ENCODE measurements around the gene TCF4. TPM values are rescaled to one million over a fixed set of nuclear protein-coding genes. Genes with fewer than 3 reads are reported as not detected.

Gene TCF4
- total RNA-seq, 6 donors from 2014 or later = 70.6 to 115 (median 92.4) TPM

- DNase-seq (no peak), ATAC-seq (ENCODE audit: low FRiP score in 2 of 2) (no peak)
- Histone ChIP-seq H3K4me3 (no peak overlapping the region), H3K36me3 (no peaks in the 10 kb centered on the region), H3K9me3 (no peaks in the 10 kb centered on the region), H3K4me1 (peaks cover 0 to 12% (median 4%) of the 10 kb centered on the region in 4 donors), H3K27ac (no peak overlapping the region), H3K27me3 (no peaks in the 10 kb centered on the region)
- TF ChIP-seq POLR2AphosphoS5 (IDR thresholded peaks at IDR 0.05) (no peak), CTCF (IDR thresholded peaks at IDR 0.05) (no peak), POLR2A (IDR thresholded peaks at IDR 0.05) (no peak), EP300 (IDR thresholded peaks at IDR 0.05) (no peak)
- WGBS, 2 donors = 82 to 84% methylated on average over 4 of the region's 4 CpGs
Observed at GRCh38 chr18:55448420-55448819, 139.6 kb downstream of the TCF4 start.

GRCh38 chr18:55447672-55448018 is 140.3 kb downstream of the TCF4 start:
- peaks cover 0 to 12% (median 4%) of the 10 kb centered on the region in 4 donors for H3K4me1 ChIP-seq
- DNase-seq (no peak), ATAC-seq (ENCODE audit: low FRiP score in 2 of 2) (no peak)
- TF ChIP-seq CTCF (IDR thresholded peaks at IDR 0.05) (no peak), POLR2AphosphoS5 (IDR thresholded peaks at IDR 0.05) (no peak), POLR2A (IDR thresholded peaks at IDR 0.05) (no peak), EP300 (IDR thresholded peaks at IDR 0.05) (no peak)
- H3K27ac ChIP-seq = no peak overlapping the region
- H3K4me3 ChIP-seq = no peak overlapping the region
- H3K27me3 ChIP-seq = no peaks in the 10 kb centered on the region
- H3K36me3 ChIP-seq = no peaks in the 10 kb centered on the region
- no peaks in the 10 kb centered on the region for H3K9me3 ChIP-seq
- WGBS, 2 donors = 73 to 80% methylated on average over 3 of the region's 3 CpGs

GRCh38 chr18:55446996-55447671 is 140.9 kb downstream of the TCF4 start:
- H3K9me3 ChIP-seq = no peaks in the 10 kb centered on the region
- TF ChIP-seq EP300 (IDR thresholded peaks at IDR 0.05) = no peak
- no peak for TF ChIP-seq POLR2AphosphoS5 (IDR thresholded peaks at IDR 0.05)
- no peak for TF ChIP-seq POLR2A (IDR thresholded peaks at IDR 0.05)
- H3K4me3 ChIP-seq = no peak overlapping the region
- H3K4me1 ChIP-seq = peaks cover 0 to 9% (median 2%) of the 10 kb centered on the region in 4 donors
- ATAC-seq (ENCODE audit: low FRiP score in 2 of 2) (no peak), DNase-seq (no peak)
- no peaks in the 10 kb centered on the region for H3K36me3 ChIP-seq
- no peak overlapping the region for H3K27ac ChIP-seq
- H3K27me3 ChIP-seq = no peaks in the 10 kb centered on the region
- WGBS, 2 donors = 95% methylated on average over 5 of the region's 5 CpGs

GRCh38 chr18:55444536-55444935 is 143.5 kb downstream of the TCF4 start:
- TF ChIP-seq POLR2A (IDR thresholded peaks at IDR 0.05) = no peak
- TF ChIP-seq EP300 (IDR thresholded peaks at IDR 0.05) = no peak
- TF ChIP-seq CTCF (IDR thresholded peaks at IDR 0.05) = no peak
- no peak for TF ChIP-seq POLR2AphosphoS5 (IDR thresholded peaks at IDR 0.05)
- H3K27ac ChIP-seq = no peak overlapping the region
- no peak overlapping the region for H3K4me3 ChIP-seq
- DNase-seq (no peak), ATAC-seq (ENCODE audit: low FRiP score in 2 of 2) (no peak)
- H3K27me3 ChIP-seq = no peaks in the 10 kb centered on the region
- H3K36me3 ChIP-seq = no peaks in the 10 kb centered on the region
- H3K4me1 ChIP-seq = peaks cover 0 to 7% (median 0%) of the 10 kb centered on the region in 4 donors
- no peaks in the 10 kb centered on the region for H3K9me3 ChIP-seq
- 87 to 93% methylated on average over 1 of the region's 1 CpG for WGBS, 2 donors

- Histone ChIP-seq H3K4me1 (peaks cover 0 to 6% (median 0%) of the 10 kb centered on the region in 4 donors), H3K36me3 (no peaks in the 10 kb centered on the region), H3K27ac (no peak overlapping the region), H3K9me3 (no peaks in the 10 kb centered on the region), H3K27me3 (no peaks in the 10 kb centered on the region), H3K4me3 (no peak overlapping the region)
- 94% methylated on average over 3 of the region's 3 CpGs for WGBS, 2 donors
- no peak for DNase-seq
- ATAC-seq (ENCODE audit: low FRiP score in 2 of 2) = no peak
- no peak for TF ChIP-seq EP300 (IDR thresholded peaks at IDR 0.05)
Observed at GRCh38 chr18:55443776-55444175, 144.2 kb downstream of the TCF4 start.

GRCh38 chr18:55442561-55442960 is 145.4 kb downstream of the TCF4 start:
- 71 to 72% methylated on average over 4 of the region's 4 CpGs for WGBS, 2 donors
- Histone ChIP-seq H3K27ac (no peak overlapping the region), H3K4me3 (no peak overlapping the region), H3K27me3 (no peaks in the 10 kb centered on the region), H3K36me3 (no peaks in the 10 kb centered on the region), H3K4me1 (peaks cover 0 to 6% (median 0%) of the 10 kb centered on the region in 4 donors), H3K9me3 (no peaks in the 10 kb centered on the region)
- ATAC-seq (ENCODE audit: low FRiP score in 2 of 2) = no peak
- TF ChIP-seq CTCF (IDR thresholded peaks at IDR 0.05) (no peak), POLR2AphosphoS5 (IDR thresholded peaks at IDR 0.05) (no peak), POLR2A (IDR thresholded peaks at IDR 0.05) (no peak), EP300 (IDR thresholded peaks at IDR 0.05) (no peak)
- DNase-seq = no peak

Data from upper lobe of left lung (tissue), 6 donors.